HepG2 (cell line): ENCODE measurements around the gene SEC14L1. TPM values are rescaled to one million over a fixed set of nuclear protein-coding genes. Genes with fewer than 3 reads are reported as not detected.

Experiments used
- ARNT ChIP-seq: fragments of 450-650 bp; IDR thresholded peaks from 2 replicates; pipeline ENCODE4 v1.6.1; 2017
- CBX2 ChIP-seq, 2 experiments: fragments of 200-600 bp in 1 of 2; sonication (generic); formaldehyde crosslinking in 1 of 2; IDR thresholded peaks; 2 replicates each; pipeline versions ENCODE4 v1.7.0 to v1.8.1; 2018 to 2022; ENCODE audit warnings: low read depth in 2 of 2, low read length in 1 of 2, mild to moderate bottlenecking in 1 of 2, missing genetic modification reagents in 1 of 2
- EEA1 ChIP-seq: sonication (generic); formaldehyde crosslinking; IDR thresholded peaks from 2 replicates; pipeline ENCODE4 v1.5.1; 2020; ENCODE audit warnings: mild to moderate bottlenecking, missing genetic modification reagents, borderline replicate concordance
- FOSL1 ChIP-seq: sonication (generic); formaldehyde crosslinking; IDR thresholded peaks from 2 replicates; pipeline ENCODE4 v1.9.0; 2021; ENCODE audit warnings: missing genetic modification reagents, borderline replicate concordance
- GMEB2 ChIP-seq: IDR thresholded peaks from 2 replicates; pipeline ENCODE4 v1.6.1; 2016; ENCODE audit warnings: missing biosample characterization, missing genetic modification reagents, low read depth
- MED1 ChIP-seq: sonication (generic); formaldehyde crosslinking; IDR thresholded peaks from 2 replicates; pipeline ENCODE4 v1.4.0; 2020; ENCODE audit warnings: missing genetic modification reagents
- MED13 ChIP-seq: sonication (generic); formaldehyde crosslinking; IDR thresholded peaks from 2 replicates; pipeline ENCODE4 v1.5.0; 2020; ENCODE audit warnings: missing genetic modification reagents
- NR2C2 ChIP-seq: sonication (generic); formaldehyde crosslinking; IDR thresholded peaks from 2 replicates; pipeline ENCODE4 v1.4.0; 2020; ENCODE audit warnings: missing genetic modification reagents, mild to moderate bottlenecking, moderate library complexity, borderline replicate concordance
- PITX1 ChIP-seq: sonication (generic); formaldehyde crosslinking; IDR thresholded peaks from 2 replicates; pipeline ENCODE4 v1.5.1; 2020; ENCODE audit warnings: mild to moderate bottlenecking, missing genetic modification reagents
- PRPF4 ChIP-seq: fragments of 200-400 bp; formaldehyde crosslinking; IDR thresholded peaks from 2 replicates; pipeline ENCODE4 v1.6.1; 2016; ENCODE audit warnings: low read length, low read depth; ENCODE audit not compliant: poor library complexity, severe bottlenecking
- PTBP1 ChIP-seq: fragments of 200-400 bp; formaldehyde crosslinking; IDR thresholded peaks from 2 replicates; pipeline ENCODE4 v1.6.1; 2018; ENCODE audit warnings: low read length, low read depth; ENCODE audit not compliant: poor library complexity, severe bottlenecking
- SKI ChIP-seq: fragments of 450-650 bp; IDR thresholded peaks from one replicate; pipeline ENCODE4 v1.6.1; 2018; ENCODE audit warnings: mild to moderate bottlenecking; ENCODE audit not compliant: partially characterized antibody
- STAT5B ChIP-seq: sonication (generic); formaldehyde crosslinking; IDR thresholded peaks from 2 replicates; pipeline ENCODE4 v1.4.0; 2020; ENCODE audit warnings: missing genetic modification reagents
- SYNCRIP ChIP-seq: fragments of 200-400 bp; formaldehyde crosslinking; IDR thresholded peaks from 2 replicates; pipeline ENCODE4 v1.6.1; 2018; ENCODE audit warnings: mild to moderate bottlenecking, low read depth, low read length; ENCODE audit not compliant: insufficient read depth
- TFDP1 ChIP-seq: IDR thresholded peaks from 2 replicates; pipeline ENCODE4 v1.6.1; 2016; ENCODE audit warnings: missing compliant biosample characterization, missing genetic modification reagents, borderline replicate concordance
- ZNF18 ChIP-seq: sonication (generic); formaldehyde crosslinking; IDR thresholded peaks from 2 replicates; pipeline ENCODE4 v1.8.0; 2022; ENCODE audit warnings: mild to moderate bottlenecking, missing genetic modification reagents; ENCODE audit not compliant: insufficient replicate concordance
- ZNF775 ChIP-seq: sonication (generic); formaldehyde crosslinking; IDR thresholded peaks from 2 replicates; pipeline ENCODE4 v1.4.0; 2020; ENCODE audit warnings: missing genetic modification reagents, mild to moderate bottlenecking, moderate library complexity, borderline replicate concordance
- ZNF841 ChIP-seq: sonication (generic); formaldehyde crosslinking; IDR thresholded peaks from 2 replicates; pipeline ENCODE4 v1.8.1; 2023; ENCODE audit warnings: missing genetic modification reagents, borderline replicate concordance
- polyA plus RNA-seq, 8 experiments: library from polyadenylated mRNA; depleted of rRNA in 3 of 8; stranded (reverse) in 7 of 8; unstranded in 1 of 8; fragments of >200 nt; fragmentation: Illumina TruSeq in 4 of 8; extraction: Trizol in 4 of 8; gene quantifications; 2 replicates each; pipeline versions ENCODE4 v1.2.1 to v1.2.3, GENCODE V29; 2011 to 2016; ENCODE audit warnings: low read depth in 4 of 8, missing spikeins in 1 of 8, mixed read lengths in 1 of 8; ENCODE audit not compliant: insufficient read depth in 1 of 8
- total RNA-seq, 5 experiments: library from RNA; depleted of rRNA; stranded (reverse); fragments of >200 nt; fragmentation: Illumina TruSeq; extraction: Trizol; gene quantifications; 2 replicates each; pipeline ENCODE4 v1.2.3, GENCODE V29; 2016; ENCODE audit warnings: low read depth in 1 of 5
- TF ChIP-seq, protein P1 (sequence below): sonication (generic); formaldehyde crosslinking; IDR thresholded peaks from 2 replicates; pipeline ENCODE4 v1.4.0; 2020; ENCODE audit warnings: missing genetic modification reagents

The SEC14L1 gene
- total and polyA plus RNA-seq, 2 of the 13 experiments (the other 11 are each of a cell fraction or from before 2014, with no cell fraction given) = 26.3 to 43.9 TPM

DNA sequence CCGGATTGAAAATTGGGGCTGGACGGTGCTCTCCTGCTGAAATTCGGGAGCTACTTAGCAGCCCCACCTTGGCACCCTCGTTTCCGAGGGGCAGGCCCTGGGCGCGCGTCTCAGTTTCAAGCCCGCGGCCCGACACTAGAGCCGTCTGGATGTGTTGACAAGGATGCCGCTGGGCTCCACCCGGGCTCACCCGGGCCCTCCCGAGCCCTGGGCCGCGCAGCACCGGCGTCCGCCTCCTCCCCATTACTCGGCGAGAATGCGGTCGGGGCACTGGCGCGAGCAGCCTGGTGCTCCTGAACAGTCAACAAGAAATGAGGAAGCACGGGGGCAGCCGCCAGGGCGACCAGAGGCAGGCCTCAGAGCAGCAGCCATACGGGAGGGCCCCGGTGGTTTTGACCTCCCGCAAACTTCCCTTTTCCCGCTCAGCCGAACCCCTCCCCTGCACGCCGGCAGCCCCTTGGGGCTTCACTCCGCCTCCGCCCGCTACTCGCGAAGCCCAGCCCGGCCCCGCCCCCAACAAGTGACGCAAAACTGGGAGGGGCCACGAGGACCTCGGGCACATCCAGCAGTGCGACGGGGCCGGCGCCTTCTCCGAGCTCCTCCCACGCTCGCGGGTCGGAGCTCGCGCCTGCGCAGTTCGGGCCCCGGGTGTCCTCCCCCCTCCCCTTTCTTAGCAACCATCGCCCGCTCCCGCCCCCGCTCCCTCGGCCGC, 447 bp upstream of the SEC14L1 start (continued):
- no peak for TF ChIP-seq STAT5B
- TF ChIP-seq SKI = peak; percentile 52
- no peak for TF ChIP-seq SYNCRIP
- peak; percentile 87 for TF ChIP-seq ZNF18
- peak; percentile 68; the same call in 1 of the 2 replicates for TF ChIP-seq PITX1 (CRISPR knock-in tag)
- peak; percentile 94 for TF ChIP-seq TFDP1 (CRISPR knock-in tag)
- peak; percentile 70; the same call in 1 of the 2 replicates for TF ChIP-seq EEA1 (CRISPR knock-in tag)
- peak; percentile 67; the same call in 1 of the 2 replicates for TF ChIP-seq MED1 (CRISPR knock-in tag)
- no peak for TF ChIP-seq GMEB2 (CRISPR knock-in tag)
- TF ChIP-seq ZNF775 (CRISPR knock-in tag) = no peak
- TF ChIP-seq CBX2 (IDR thresholded peaks at IDR 0.05; ENCODE audit: low read depth, low read length) = no peak
- TF ChIP-seq CBX2 (CRISPR knock-in tag; IDR thresholded peaks at IDR 0.05; ENCODE audit: low read depth) = 0 out of 2 replicates have a peak, but pooled peaks have one; percentile 43
- no peak for TF ChIP-seq PTBP1
- TF ChIP-seq NR2C2 (CRISPR knock-in tag) = peak; percentile 56; the same call in 1 of the 2 replicates
- TF ChIP-seq ZNF841 = no peak
- TF ChIP-seq, protein P1, sequence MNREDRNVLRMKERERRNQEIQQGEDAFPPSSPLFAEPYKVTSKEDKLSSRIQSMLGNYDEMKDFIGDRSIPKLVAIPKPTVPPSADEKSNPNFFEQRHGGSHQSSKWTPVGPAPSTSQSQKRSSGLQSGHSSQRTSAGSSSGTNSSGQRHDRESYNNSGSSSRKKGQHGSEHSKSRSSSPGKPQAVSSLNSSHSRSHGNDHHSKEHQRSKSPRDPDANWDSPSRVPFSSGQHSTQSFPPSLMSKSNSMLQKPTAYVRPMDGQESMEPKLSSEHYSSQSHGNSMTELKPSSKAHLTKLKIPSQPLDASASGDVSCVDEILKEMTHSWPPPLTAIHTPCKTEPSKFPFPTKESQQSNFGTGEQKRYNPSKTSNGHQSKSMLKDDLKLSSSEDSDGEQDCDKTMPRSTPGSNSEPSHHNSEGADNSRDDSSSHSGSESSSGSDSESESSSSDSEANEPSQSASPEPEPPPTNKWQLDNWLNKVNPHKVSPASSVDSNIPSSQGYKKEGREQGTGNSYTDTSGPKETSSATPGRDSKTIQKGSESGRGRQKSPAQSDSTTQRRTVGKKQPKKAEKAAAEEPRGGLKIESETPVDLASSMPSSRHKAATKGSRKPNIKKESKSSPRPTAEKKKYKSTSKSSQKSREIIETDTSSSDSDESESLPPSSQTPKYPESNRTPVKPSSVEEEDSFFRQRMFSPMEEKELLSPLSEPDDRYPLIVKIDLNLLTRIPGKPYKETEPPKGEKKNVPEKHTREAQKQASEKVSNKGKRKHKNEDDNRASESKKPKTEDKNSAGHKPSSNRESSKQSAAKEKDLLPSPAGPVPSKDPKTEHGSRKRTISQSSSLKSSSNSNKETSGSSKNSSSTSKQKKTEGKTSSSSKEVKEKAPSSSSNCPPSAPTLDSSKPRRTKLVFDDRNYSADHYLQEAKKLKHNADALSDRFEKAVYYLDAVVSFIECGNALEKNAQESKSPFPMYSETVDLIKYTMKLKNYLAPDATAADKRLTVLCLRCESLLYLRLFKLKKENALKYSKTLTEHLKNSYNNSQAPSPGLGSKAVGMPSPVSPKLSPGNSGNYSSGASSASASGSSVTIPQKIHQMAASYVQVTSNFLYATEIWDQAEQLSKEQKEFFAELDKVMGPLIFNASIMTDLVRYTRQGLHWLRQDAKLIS (CRISPR knock-in tag) = peak; percentile 74
- TF ChIP-seq PRPF4 = no peak
- peak; percentile 79 for TF ChIP-seq MED13 (CRISPR knock-in tag)
- TF ChIP-seq FOSL1 (CRISPR knock-in tag) = no peak
- no peak for TF ChIP-seq ARNT
